ENCODE data around the gene FAM217B. TPM values are rescaled to one million over a fixed set of nuclear protein-coding genes. Genes with fewer than 3 reads are reported as not detected.

FAM217B gene
- total RNA-seq, 4 donors from 2014 or later = 9.0 to 34.3 (median 12.3) TPM

DNA sequence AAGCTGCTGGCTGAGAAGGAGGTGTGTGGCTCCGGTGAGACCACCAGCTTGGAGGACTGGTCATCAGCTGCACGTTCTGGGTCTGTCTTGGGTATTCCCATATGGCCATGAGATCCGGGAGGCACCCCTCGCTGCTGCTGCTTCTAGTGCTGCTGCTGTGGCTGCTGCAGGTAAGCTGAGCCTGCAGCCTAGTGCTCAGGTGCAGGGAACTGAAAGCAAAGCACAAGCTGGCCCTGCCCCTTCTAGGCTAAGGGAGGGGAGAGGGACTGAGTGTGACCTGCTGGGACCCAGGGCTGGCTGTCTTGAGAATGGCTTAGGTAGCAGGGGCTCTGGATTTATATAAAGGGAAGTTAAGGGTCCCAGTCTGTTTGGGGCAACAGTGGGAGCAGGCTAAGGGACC lies 18.4 kb downstream of the FAM217B start:
- peaks cover 0 to 9% (median 0%) of the 10 kb centered on the region in 4 donors for H3K4me1 ChIP-seq
- no peak for DNase-seq (ENCODE audit: low spot score in 2 of 2)
- no peak overlapping the region for H3K4me3 ChIP-seq
- H3K9me3 ChIP-seq = no peaks in the 10 kb centered on the region
- peaks cover 0 to 20% (median 0%) of the 10 kb centered on the region in 3 donors for H3K36me3 ChIP-seq
- TF ChIP-seq EP300 (IDR thresholded peaks at IDR 0.05) = no peak
- TF ChIP-seq, protein P1, sequence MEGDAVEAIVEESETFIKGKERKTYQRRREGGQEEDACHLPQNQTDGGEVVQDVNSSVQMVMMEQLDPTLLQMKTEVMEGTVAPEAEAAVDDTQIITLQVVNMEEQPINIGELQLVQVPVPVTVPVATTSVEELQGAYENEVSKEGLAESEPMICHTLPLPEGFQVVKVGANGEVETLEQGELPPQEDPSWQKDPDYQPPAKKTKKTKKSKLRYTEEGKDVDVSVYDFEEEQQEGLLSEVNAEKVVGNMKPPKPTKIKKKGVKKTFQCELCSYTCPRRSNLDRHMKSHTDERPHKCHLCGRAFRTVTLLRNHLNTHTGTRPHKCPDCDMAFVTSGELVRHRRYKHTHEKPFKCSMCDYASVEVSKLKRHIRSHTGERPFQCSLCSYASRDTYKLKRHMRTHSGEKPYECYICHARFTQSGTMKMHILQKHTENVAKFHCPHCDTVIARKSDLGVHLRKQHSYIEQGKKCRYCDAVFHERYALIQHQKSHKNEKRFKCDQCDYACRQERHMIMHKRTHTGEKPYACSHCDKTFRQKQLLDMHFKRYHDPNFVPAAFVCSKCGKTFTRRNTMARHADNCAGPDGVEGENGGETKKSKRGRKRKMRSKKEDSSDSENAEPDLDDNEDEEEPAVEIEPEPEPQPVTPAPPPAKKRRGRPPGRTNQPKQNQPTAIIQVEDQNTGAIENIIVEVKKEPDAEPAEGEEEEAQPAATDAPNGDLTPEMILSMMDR (IDR thresholded peaks at IDR 0.05) = no peak
- TF ChIP-seq POLR2A (IDR thresholded peaks at IDR 0.05) = no peak
- no peaks in the 10 kb centered on the region for H3K27me3 ChIP-seq
- no peak overlapping the region for H3K27ac ChIP-seq
- 82 to 87% methylated on average over 4 of the region's 4 CpGs for WGBS, 2 donors

DNA sequence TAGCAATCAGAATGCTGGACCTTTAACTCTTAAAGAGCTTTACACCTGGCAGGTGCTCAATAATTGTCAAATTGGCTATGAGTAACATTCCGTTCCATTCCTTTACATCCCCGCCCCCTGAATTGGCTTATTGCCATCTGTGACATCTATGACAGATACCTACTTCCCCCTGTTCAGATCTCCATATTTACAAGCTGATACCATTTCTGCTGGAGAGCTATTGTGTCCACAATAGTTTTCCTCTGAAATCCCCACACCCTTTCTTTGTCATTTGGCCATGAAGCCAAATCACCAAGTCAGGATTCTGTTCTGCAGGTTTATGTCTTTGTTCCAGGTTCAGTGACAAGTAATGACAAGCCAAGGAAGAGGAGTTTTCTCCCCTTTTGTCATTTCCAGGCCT lies 21.2 kb downstream of the FAM217B start:
- H3K27me3 ChIP-seq = no peaks in the 10 kb centered on the region
- no peak for DNase-seq (ENCODE audit: low spot score in 2 of 2)
- no peak for TF ChIP-seq POLR2A (IDR thresholded peaks at IDR 0.05)
- no peak for TF ChIP-seq EP300 (IDR thresholded peaks at IDR 0.05)
- TF ChIP-seq, protein P1 (IDR thresholded peaks at IDR 0.05) = no peak
- H3K4me3 ChIP-seq = no peak overlapping the region
- peaks cover 0 to 20% (median 0%) of the 10 kb centered on the region in 3 donors for H3K36me3 ChIP-seq
- H3K9me3 ChIP-seq = no peaks in the 10 kb centered on the region
- WGBS, 2 donors = 82 to 94% methylated on average over 2 of the region's 2 CpGs
- H3K4me1 ChIP-seq = no peaks in the 10 kb centered on the region
- no peak overlapping the region for H3K27ac ChIP-seq

DNA sequence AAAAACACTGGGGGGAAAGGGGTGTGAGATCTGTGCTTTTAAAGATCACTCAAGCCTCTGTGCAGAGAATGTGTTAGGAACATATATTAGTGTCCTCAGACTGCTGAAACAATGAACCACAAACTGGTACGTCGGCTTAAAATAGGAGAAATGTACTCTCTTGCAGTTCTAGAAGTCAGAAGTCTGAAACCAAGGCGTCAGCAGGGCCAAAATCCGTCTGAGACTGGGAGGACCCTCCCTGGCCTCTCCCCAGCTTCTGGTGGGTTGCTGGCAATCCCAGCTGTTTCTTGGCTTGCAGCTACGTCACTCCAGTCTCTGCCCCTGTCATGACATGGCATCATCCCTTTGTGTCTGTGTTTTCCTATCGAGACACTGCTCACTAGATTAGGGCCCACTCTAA lies 22.0 kb downstream of the FAM217B start:
- H3K27me3 ChIP-seq = no peaks in the 10 kb centered on the region
- H3K36me3 ChIP-seq = peaks cover 0 to 20% (median 0%) of the 10 kb centered on the region in 3 donors
- no peak for DNase-seq (ENCODE audit: low spot score in 2 of 2)
- H3K9me3 ChIP-seq = no peaks in the 10 kb centered on the region
- no peak overlapping the region for H3K27ac ChIP-seq
- no peak overlapping the region for H3K4me3 ChIP-seq
- TF ChIP-seq POLR2A (IDR thresholded peaks at IDR 0.05) (no peak), EP300 (IDR thresholded peaks at IDR 0.05) (no peak)
- TF ChIP-seq, protein P1 (IDR thresholded peaks at IDR 0.05) = no peak
- 77 to 78% methylated on average over 6 of the region's 6 CpGs for WGBS, 2 donors
- H3K4me1 ChIP-seq = no peaks in the 10 kb centered on the region

DNA sequence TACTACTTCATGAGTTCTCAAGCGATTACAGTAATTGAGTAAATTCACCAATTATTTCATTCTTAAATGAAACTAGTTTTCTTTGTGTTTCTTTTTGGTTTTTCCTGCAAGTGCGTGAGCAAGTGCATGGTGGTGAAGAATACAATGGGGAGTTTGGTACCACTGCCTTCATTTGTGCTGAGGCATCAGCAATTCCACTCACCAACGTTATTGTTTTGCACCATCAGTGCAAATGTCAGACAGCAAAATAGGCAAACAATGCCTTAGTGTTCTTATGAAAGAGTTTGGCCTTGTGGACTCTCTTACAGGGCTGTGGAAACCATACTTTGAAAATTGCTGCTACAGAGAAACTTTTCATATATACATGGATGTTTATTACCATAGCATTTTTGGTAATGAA lies 26.2 kb downstream of the FAM217B start:
- H3K36me3 ChIP-seq = no peaks in the 10 kb centered on the region
- TF ChIP-seq, protein P1 (IDR thresholded peaks at IDR 0.05) = no peak
- TF ChIP-seq EP300 (IDR thresholded peaks at IDR 0.05) = peak in 1 of 2 donors; percentile 62
- H3K27ac ChIP-seq = peak overlapping the region in 2 of 4 donors; percentile 30 to 48
- H3K4me3 ChIP-seq = no peak overlapping the region
- no peaks in the 10 kb centered on the region for H3K9me3 ChIP-seq
- 54 to 64% methylated on average over 3 of the region's 3 CpGs for WGBS, 2 donors
- DNase-seq (ENCODE audit: low spot score in 2 of 2) = no peak
- no peaks in the 10 kb centered on the region for H3K27me3 ChIP-seq
- no peaks in the 10 kb centered on the region for H3K4me1 ChIP-seq

DNA sequence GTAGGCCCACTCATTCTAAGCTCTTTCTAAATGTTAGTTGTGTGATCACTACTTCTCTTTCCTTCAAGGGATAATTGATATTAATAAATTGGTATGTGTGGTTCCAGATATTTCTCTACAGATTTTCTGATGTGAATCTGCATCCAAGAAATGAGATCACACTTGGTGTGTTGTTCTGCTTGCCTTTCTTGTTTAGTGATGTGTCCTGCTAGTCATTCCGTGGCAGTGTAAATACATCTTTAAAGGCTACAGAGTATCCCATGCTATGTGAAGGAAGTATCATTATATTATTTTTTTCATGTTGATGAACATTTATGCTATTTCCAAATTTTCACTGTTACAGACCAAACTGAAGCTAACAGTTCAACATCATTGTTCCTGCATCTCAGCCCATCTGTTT lies 31.2 kb downstream of the FAM217B start:
- Histone ChIP-seq H3K36me3 (no peaks in the 10 kb centered on the region), H3K9me3 (no peaks in the 10 kb centered on the region), H3K27ac (no peak overlapping the region), H3K4me1 (peaks cover 0 to 3% (median under 1%) of the 10 kb centered on the region in 4 donors), H3K4me3 (no peak overlapping the region), H3K27me3 (no peaks in the 10 kb centered on the region)
- WGBS, 2 donors = 76 to 91% methylated on average over 1 of the region's 1 CpG
- TF ChIP-seq EP300 (IDR thresholded peaks at IDR 0.05) (no peak), POLR2A (IDR thresholded peaks at IDR 0.05) (no peak)
- TF ChIP-seq, protein P1 (IDR thresholded peaks at IDR 0.05) = no peak
- no peak for DNase-seq (ENCODE audit: low spot score in 2 of 2)
